GM04504 (cell line): ENCODE measurements around the gene APOBEC3H.

Experiments used
- DNase-seq: peaks from one replicate; pipeline ENCODE4 v3.0.0-alpha.2; 2012; ENCODE audit warnings: low read depth

Gene APOBEC3H

DNA sequence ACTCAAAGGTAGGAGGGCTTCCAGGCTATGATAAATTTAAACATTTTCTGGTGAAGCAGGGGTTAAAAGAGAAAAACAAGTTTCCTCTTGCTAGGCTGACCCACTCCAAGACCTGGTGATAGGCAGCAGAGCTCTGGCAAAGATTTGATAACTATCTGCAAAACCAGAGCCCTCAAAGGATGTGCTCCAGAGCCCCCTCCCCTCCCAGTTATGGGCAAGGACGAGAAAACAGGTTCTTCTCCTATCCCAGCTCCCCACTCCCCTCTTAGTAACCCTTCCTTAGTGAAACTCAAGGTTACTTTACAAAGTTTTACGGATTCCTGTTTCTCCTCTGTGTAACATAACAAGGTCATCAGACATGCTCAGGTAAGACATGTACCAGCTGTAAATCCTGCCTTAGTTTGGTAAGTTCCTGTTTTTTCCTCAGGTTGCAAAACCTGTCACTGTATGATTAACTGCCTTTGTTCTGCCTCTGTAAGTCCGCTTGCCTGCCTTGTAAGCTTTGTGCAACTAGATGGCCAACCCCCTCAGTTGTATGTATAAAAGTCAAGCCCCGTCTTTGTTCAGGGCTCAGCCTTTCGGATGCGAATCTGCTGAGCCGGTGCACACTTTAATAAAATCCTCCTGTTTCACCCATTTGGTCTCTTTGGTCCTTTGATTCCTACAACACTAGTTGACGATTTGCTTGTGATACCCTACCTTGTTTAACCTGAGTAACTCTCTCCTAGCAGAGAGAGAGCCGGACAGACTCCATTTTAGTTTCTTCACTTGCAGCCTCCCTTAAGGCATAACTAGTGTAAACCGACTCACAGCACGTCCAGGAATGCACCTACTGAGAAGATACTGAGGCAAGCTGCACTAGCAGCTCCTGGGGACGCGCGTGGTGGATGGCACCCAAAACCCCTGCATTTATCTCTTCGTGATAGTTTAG, 13.9 kb downstream of the APOBEC3H start:
- no peak for DNase-seq

DNA sequence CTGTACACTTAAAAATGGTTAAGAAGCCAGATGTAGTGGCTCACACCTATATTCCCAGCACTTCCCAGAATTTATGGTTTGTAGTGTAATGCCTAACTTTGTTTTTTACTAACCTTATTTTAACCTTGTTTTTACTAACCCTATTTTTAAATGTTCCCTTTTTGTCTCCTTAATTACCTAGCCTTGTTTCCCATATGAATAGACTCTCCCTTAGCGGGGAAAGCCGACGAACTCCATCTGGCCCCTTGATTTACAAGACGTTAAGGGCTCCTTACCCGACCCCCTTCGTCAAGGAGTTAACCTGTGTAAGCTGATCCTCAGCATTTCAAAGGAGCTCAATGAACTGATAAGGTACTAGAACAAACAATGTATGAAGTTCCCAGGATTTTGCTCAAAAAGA, 17.1 kb downstream of the APOBEC3H start:
- no peak for DNase-seq

DNA sequence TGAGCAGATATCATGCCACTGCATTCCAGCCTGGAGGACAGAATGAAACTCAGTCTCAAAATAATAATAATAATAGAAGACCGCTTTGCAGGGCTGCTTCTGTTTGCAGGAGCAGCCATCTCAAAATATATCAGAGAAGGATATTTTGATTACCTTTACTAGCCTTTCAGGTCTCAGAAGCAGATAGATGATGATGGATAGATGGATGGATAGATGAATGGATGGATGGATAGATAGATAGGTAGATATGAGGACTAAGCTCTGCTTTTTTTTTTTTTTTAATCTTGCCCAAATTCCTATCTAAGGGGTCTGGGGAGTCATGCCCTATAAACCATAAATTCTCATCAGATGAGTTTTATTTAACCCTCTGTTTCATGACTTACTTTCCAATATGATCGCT, 18.5 kb downstream of the APOBEC3H start:
- DNase-seq = no peak

DNA sequence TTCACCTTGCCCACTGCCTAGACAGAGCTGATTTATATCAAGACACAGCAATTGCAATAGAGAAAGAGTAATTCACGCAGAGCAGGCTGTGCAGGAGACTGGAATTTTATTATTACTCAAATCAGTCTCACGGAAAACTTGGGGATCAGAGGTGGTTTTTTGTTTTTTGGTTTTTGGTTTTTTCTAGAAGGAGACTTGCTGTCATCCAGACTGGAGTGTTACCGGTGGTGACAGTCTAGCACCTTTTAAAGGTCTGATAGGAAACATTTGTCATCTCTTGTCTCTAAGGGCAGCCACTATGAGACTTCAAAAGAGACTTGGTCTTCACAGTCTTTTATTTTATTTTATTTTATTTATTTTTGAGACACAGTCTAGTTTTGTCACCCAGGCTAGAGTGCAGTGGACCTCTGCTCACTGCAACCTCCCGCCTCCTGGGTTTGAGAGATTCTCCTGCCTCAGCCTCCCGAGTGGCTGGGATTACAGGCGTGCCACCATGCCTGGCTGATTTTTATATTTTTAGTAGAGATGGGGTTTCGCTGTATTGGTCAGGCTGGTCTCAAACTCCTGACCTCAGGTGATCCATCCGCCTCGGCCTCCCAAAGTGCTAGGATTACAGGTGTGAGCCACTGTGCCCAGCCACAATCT, 19.1 kb downstream of the APOBEC3H start:
- no peak for DNase-seq

DNA sequence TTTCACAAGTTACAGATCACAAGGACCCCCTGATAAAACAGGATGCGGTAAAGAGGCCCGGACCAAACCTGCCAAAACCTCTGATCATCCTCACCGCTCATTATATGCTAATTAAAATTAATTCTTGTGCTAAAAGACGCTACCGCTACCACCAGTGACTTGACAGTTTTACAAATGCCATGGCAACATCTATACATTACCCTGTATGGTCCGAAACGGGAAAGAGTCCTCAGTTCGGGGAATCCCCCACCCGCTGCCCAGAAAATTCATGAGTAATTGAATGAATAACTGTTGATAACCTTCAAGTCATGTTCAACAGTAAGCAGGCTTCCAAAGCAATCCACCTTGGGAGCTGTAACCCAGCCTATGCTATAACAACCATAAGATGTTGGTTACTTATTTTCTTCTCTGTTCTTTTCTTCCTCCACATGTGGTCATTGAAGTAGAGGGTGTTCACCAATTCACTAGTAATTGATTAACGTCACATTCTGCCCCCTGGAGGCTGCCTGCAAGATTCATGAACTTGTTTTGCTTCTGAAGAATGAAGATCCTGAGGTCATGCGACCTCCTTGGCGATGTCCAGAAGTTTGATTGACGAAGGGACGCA, 20.6 kb downstream of the APOBEC3H start:
- no peak for DNase-seq

DNA sequence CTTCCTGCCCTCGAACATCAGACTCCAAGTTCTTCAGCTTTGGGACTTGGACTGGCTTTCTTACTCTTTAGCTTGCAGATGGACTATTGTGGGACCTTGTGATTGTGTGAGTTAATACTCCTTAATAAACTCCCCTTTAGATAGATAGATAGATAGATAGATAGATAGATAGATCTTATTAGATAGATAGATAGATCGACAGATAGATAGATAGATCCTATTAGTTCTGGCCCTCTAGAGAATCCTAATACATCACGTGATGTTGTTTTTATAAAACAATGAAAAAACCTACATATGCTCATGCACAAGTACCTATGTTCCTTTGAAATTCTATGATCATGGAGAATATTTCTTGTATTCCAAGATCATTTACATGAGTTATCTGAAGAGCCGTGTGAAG, 23.9 kb downstream of the APOBEC3H start:
- DNase-seq = no peak

DNA sequence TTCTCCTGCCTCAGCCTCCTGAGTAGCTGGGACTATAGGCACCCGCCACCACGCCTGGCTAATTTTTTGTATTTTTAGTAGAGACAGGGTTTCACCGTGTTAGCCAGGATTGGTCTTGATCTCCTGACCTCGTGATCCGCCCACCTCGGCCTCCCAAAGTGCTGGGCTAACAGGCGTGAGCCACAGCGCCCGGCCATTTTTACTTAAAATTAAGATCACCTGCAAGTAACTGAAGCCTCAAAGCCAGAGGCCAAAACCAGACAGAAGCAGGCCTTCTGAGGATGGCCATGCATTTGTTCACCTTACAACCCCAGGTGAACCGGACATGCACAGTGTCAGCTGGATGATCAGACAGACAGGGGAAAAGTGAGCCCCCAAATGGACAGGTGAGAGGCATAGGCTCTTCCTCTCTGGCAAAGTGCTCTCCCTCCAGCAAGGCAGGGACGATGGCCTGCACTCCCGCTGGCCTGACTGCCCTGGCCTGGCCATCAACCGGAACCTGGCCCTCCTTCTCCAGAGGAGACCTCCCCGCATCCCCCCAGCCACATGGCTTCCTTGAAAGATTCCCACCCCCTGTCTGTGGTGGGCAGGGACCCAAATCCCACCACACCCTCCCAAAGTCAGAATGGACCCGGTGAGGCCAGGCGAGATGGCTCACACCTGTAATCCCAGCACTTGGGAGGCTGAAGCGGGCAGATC, 25.9 kb downstream of the APOBEC3H start:
- no peak for DNase-seq

DNA sequence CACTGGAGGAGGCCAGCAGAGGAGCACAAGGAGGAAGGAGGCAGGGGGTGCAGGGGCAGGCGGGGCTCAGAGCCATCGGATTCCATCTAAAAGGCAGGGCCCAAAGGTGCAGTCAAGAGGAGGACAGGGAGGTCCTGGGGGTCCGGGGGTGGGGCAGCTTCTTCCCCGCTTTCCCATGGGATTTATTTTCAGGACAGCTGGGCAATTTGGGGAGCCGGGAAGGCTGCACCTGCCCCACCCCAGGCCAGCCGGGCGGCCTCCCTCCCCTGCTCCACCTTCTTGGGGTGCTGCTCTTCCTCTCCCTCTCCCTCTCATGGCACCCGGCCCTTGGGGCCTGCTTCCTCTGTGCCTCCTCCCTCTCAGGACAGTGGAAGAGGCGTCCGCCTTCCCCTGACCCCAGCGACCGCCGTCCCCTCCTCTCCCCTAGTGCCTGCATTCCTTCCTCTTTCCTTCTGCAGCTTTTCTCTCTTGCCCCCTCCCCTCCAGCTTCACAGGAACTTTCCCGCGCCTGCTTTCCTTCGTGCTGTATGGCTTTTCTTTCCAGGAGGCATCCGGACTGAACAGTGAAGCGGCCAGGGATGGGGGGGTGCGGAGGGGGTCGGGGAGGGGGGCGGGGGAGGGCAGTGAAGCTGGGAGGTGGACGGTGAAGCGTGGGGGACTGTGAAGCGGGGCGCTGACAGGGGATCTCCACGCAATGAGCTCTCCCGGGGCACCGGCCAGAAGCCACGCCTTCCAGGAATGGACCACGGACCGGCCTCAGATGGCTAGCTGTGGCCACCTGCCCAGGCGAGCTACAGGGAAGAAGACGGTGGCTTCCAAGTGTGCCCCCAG, 26.9 kb downstream of the APOBEC3H start:
- no peak for DNase-seq

DNA sequence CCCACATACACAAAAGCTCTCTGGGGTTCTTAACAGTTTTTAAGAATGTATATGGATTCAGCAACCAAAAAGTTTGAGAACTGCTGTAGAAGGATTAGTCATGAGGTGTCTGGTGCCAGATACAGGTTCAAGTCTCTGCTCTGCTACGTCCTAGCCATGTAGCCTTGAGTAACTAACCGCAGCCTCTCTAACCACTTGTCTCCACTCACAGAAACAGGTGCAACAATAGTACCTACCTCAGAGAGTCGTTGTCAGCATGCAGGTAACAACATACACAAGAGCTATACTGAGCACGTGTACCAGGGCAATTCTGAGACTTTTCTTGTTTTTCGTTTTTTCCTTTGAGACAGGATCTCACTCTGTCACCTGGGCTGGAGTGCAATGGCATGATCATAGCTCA, 28.6 kb downstream of the APOBEC3H start:
- DNase-seq = no peak

DNA sequence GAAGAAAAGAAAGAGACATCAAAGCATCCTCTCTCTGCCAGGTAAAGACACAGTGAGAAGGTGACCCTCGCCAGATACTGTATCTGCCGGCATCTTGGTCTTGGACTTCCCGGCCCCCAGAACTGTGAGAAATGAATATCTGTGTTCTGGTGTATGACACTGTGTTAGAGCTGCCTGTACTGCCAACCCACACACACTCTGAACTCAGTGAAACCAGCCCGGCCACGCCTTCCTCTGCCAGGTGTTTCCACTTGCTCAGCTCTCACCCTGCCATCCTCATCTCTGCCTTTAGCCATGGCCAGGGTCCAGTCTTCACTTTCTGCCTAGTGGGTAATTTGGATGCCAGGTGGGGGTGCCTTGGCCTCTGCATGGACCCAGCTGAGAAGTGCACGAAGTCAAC, 31.5 kb downstream of the APOBEC3H start:
- DNase-seq = no peak

DNA sequence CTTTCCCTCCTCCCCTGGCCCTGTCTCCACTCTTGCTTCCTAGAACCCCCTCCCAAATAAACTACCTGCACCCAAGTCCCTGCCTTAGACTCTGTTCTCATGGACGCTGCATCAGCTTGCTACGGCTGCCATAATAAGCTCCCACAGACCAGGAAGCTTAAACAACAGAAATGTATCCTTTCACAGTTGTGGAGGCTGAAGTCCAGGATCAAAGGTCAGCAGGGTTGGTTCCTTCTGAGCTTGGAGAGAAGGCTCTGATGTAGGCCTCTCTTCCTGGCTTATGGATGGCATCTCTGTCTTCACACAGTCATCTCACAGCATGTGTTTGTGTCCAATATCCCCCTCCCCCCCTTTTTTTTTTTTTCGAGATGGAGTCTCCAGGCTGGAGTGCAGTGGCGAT, 32.0 kb downstream of the APOBEC3H start:
- no peak for DNase-seq

DNA sequence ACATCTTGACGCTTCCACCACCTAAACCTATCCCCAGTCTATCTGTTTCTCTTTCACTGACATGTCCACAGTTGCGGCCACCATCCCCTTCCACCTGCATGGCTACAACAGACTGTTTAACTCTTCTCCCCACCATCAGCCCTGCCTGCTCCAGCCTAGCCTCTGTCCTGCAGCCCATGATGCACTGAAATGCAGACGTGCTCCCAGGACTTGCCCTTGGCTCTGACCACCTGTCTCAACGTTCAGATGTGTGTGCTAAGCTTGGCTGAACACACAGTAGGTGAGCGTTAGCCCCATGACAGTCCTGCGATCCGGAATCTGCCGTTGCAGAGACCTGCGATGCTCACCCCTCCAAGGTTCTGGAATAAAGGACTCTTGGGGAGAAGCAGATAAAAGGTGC, 32.7 kb downstream of the APOBEC3H start:
- DNase-seq = no peak

DNA sequence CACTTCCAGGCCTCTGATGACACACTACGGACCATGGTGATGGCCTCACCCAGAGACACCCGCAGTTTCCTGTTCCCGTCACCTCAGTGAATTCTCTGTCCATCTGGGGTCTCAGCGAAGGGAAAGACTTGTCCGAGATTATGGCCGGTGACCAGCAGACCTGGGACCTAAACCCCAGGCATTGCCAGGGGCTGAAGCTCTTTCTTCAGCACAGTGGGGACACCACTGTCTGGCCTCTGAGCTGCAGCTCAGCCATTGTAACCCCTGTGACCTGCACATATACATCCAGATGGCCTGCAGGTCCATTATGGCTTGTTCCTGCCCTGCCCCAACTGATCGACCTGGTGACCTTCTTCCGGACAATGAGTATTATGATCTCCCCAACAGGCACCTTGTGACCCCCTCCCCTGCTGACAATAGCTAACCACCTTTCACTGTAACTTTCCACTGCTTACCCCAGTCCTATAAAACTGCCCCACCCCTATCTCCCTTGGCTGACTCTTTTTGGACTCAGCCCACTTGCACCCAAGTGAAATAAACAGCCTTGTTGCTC, 33.2 kb downstream of the APOBEC3H start:
- DNase-seq = no peak

DNA sequence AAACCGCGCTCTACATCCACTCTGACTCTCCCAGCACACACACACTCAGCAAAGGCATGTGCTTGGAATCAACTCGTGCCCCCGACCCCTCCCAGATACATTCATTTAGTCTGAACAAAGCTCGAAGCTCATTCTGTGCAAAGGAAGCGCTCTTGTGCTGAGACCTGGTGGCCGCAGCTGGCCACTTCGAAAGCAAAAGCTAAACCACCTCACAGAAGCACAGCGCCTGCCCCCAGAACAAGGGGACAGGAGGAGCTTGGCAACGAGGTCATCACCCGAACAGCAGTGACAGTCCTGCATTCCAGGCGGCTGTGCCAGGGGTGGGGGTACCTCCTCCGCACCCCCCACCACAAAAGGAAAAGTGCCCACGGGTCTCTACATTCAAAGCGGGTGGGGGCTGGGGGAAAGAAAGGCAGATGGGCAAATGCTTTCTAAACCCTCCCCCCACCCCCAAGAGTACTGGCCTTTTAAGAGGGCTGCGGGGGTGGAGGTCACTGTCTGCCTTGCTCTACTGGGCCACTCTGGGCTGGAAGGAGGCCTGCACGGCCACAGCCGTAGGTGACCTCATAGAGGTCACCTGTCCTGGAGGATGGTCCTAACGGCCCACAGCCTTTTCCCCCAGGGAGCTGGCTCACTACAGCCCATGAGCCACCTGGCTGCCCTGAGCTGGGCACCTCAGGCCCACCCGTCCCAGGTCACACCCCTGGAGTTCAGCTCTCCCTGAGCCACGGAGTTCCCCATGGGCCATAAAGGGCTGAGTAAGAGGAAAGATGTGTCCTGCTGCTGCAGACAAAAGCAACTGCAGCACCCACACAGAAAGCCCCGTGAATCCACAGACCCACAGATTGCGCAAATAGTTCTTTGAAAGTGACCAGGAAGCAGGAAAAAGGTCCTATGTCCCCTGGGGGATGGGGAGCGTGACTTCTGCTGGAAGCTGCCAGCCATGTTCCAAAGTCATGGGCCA, 34.1 kb downstream of the APOBEC3H start:
- no peak for DNase-seq

DNA sequence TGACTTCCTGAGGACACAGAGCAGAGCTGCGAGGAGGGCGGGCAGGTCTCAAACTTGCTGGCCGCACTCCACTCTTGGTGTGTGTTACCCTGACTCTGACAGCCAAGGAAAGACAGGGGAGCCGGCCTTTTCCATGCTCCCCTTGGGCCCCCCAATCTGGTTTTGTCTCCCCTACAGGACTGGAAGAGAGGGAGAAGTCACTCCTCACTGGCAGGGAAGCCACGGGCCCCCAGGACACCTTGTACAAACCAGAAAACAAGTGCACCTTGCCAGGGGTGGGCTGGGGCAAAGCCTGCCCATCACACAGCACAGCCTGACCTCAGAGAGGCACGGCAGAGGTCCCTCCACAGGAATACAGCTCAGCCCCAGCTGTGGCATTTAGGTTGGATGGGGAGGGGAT, 35.2 kb downstream of the APOBEC3H start:
- DNase-seq = no peak

DNA sequence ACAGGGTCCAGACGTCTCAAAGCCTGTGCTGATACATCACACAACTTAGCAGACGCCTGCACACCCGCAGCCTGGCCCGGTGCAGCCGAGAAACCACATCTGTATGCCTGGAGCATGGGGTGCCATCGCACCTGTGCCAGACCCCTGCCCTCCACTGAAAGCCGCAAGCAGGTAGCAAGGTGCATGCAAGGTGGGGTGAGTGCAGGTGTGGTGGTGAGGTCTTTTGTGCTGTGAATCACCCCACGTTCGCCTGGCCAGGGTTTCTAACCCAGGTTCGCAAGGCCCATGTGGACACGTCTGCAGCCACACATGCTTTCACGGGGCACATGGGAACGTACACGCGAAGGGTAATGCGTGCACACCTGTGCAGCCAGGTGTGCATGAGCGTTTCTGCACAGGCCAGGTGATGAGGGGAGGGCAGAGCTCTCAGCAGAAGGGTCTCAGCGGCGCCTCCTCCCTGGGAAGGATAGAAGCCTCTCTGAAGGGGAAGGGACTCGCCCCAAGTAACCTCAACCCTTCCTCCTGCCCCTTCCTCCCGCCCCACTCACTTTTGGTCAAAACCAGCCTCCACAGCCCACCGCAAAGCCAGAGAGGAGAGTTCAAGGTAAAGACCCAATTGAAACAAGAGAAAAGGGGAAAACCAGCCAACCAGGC, 36.0 kb downstream of the APOBEC3H start:
- no peak for DNase-seq

DNA sequence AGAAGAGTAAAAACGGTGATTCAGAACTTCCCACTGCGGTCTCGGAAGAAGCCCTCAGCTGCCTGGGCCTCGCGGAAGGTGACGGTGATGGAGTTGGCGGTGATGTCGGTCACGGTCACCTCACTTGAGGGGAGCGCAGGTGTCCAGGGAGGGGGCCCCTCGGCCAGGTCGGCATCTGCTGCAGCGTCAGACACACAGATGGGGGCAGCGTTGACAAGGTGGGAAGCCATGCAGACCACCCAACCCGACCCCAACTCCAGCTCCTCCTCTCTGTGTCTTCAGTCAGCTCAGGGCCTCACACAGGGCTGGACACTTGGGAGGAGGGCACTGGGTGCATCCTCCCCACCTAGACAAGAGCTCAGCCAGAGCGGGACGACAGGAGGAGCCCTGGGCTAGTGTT, 36.8 kb downstream of the APOBEC3H start:
- no peak for DNase-seq

DNA sequence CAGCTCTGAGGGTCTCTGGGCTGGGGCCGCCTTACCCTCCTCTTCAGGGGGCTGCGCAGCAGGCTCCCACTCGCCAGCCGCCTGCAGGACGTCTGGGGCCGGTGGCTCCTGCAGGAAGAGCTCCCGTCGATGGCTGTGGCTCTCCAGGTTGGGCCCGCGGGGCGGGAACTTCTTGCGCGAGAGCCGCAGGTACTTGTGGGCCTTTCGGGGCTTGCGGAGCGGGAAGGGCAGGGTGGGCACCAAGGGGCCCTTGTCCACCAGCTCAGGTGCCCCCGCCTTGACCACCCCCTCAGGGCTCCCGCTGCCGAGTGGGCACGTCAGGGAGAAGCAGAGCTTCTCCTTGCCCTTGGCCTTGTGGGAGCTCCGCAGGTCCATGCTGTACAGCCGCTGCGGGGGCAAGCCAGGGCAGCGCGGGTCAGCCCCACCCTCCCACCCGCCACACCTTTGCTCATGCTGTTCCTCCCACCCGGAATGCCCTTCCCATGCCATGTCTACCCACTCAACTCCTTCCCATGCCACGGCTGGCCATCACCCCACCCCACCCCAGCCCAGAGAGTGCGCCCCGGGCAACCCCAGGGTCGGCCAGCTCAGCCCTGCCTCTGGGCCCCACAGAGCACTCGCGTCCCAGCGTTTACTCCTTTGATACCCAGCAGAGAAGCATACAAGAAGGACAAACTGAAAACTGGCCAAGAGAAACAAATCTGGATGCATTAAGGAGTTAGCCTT, 37.5 kb downstream of the APOBEC3H start:
- no peak for DNase-seq
